Prostate gland (tissue), 2 donors: ENCODE measurements around the gene MED12L. TPM values are rescaled to one million over a fixed set of nuclear protein-coding genes. Genes with fewer than 3 reads are reported as not detected.

Experiments used
- DNase-seq: peaks from one replicate; pipeline ENCODE4 v3.0.0-alpha.2; 2019; ENCODE audit warnings: low spot score
- H3K27ac ChIP-seq, 2 donors: fragments of 200-600 bp; sonication (generic); 2 replicates each; pipeline ENCODE4 v1.5.1; 2017 to 2019
- H3K27me3 ChIP-seq: fragments of 200-600 bp; sonication (generic); replicated peaks from 2 replicates; pipeline ENCODE4 v1.5.1; 2019; ENCODE audit not compliant: insufficient read depth
- H3K36me3 ChIP-seq, 2 donors: fragments of 200-600 bp; sonication (generic); 1 replicate in 1 of 2; 2 replicates in 1 of 2; pipeline versions ENCODE4 v1.5.1 to v1.8.1; 2017 to 2019
- H3K4me1 ChIP-seq: fragments of 200-600 bp; sonication (generic); replicated peaks from 2 replicates; pipeline ENCODE4 v1.5.1; 2019
- H3K4me3 ChIP-seq, 2 donors: fragments of 200-600 bp; sonication (generic); 2 replicates each; pipeline ENCODE4 v1.5.1; 2017 to 2019
- H3K9me3 ChIP-seq: fragments of 200-600 bp; sonication (generic); 2 replicates; pipeline ENCODE4 v1.5.1; 2017
- CTCF ChIP-seq, 4 experiments: fragments of 200-600 bp in 2 of 4; fragments of 450-650 bp in 2 of 4; sonication (generic) in 2 of 4; IDR thresholded peaks; 1 replicate in 3 of 4; 2 replicates in 1 of 4; pipeline ENCODE4 v1.5.1; 2016 to 2019; ENCODE audit warnings: antibody characterized with exemption in 4 of 4, mild to moderate bottlenecking in 2 of 4, moderate library complexity in 2 of 4
- POLR2A ChIP-seq: fragments of 450-650 bp; IDR thresholded peaks from one replicate; pipeline ENCODE4 v1.6.1; 2016; ENCODE audit warnings: antibody characterized with exemption, mild to moderate bottlenecking
- POLR2AphosphoS5 ChIP-seq: sonication (generic); formaldehyde crosslinking; IDR thresholded peaks from one replicate; pipeline ENCODE4 v1.6.1; 2017; ENCODE audit warnings: antibody characterized with exemption
- WGBS: methylation state at CpG from one replicate; pipeline ENCODE4 v1.1.5; 2018; 5-methylcytosine and 5-hydroxymethylcytosine counted together
- intact Hi-C: fragments of 100-400 bp; cut with DNase I; formaldehyde crosslinking; loops from one replicate; pipeline ENCODE4 v1.14.2; 2022
- total RNA-seq, 2 donors: library from RNA; depleted of rRNA; stranded (reverse); fragments of >200 nt; gene quantifications; one replicate each; pipeline ENCODE4 v1.1.0, GENCODE V29; 2016

MED12L gene
- total RNA-seq, 2 donors from 2014 or later, result 3.6 to 4.3 TPM

DNA sequence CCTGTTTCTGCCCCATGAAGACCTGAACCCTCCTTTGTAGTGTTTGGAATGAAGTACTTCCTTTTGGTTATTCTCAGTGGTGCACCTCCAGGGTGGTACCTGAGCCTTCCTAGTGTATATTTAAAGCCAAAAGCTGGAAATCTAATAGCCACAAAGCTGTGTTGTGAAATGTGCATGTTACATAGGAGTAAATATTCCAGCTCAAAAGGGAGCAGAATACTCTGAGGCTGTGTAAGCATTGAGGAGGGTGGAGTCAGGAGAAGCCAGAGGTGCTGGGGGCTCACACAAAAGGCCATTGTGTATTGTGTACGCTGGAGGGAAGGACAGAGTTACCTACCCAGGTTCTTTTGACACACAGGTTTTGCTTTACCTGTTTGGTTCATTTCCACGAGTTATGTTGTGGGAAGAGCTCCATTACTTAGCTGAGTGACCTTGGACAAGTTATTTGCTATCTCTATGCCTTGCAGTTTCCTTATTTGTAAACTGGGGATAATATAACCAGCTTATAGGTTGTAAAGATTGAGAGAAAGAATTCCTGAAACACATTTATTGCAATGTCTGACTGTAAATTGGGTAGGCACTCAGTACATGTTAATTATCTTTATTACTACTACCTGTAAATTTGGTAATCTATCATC, 92.9 kb downstream of the MED12L start:
- Histone ChIP-seq H3K36me3 (no peaks in the 10 kb centered on the region), H3K27me3 (no peaks in the 10 kb centered on the region), H3K4me3 (no peak overlapping the region), H3K9me3 (no peaks in the 10 kb centered on the region), H3K27ac (no peak overlapping the region), H3K4me1 (no peaks in the 10 kb centered on the region)
- no peak for TF ChIP-seq POLR2A
- DNase-seq, result no peak
- intact Hi-C loops, result no loop called here
- 55% methylated on average over 2 of the region's 2 CpGs for WGBS

DNA sequence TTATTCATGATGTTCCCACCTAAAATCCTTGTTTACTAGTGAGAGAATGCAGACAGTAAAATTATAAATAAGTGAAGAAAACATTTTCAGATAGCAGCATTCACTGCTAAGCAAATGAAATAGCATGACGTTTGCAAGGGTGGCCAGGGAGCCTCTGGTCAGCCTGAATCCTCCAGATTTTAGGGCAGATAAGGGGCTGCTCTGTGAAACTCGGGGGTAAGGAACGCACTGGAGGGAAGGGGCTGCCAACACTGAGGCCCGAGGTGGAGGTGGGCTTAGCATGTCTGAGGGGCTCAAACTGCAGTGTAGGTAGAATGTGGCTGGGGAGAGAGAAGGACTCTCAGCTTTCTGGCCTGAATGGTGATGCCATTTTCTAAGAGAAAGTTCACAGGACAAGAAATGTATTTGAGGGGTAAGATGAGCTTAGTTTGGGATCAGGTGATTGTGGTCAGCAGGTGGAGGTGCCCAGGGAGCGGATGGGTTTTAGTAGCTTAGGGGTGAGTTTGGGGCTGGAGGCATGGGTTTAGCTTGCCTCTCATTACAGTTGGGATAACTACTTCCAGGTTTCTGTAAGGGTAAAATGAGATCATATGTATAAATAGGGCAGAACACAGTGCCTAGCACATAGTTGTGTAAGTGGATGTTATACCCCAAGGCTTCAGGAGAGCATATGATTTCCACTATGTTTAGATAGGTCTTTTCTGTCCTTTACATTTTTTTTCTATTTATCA, 97.0 kb downstream of the MED12L start:
- WGBS, result 52% methylated on average over 5 of the region's 5 CpGs
- DNase-seq, result no peak
- no peak overlapping the region for H3K27ac ChIP-seq
- no peak overlapping the region for H3K4me3 ChIP-seq
- H3K36me3 ChIP-seq, result no peaks in the 10 kb centered on the region
- no peaks in the 10 kb centered on the region for H3K27me3 ChIP-seq
- no peaks in the 10 kb centered on the region for H3K4me1 ChIP-seq
- H3K9me3 ChIP-seq, result no peaks in the 10 kb centered on the region
- no peak for TF ChIP-seq POLR2A
- TF ChIP-seq POLR2AphosphoS5, result no peak
- no peak for TF ChIP-seq CTCF (IDR thresholded peaks at IDR 0.05)
- intact Hi-C loops, result no loop called here

DNA sequence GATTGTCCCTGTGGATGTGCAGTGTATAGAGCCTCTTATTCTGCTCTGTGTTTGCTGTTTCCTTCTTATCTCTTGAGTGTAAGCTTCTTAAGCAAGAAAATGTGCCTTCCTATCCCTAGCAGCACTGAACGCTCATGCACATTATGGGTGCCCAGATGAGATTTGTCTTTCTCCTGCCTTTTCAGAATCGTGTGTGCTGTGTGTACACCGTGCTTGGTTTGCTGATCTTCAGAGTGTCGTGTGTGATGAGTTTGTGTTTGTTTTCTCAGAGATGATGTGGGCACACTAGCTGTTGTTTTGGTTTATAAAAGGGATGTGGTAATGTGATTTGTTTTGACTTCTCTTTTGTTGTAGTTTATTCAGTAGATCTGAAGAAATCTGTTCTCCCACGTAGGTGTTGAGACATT, 97.8 kb downstream of the MED12L start:
- Histone ChIP-seq H3K27ac (no peak overlapping the region), H3K36me3 (no peaks in the 10 kb centered on the region), H3K4me1 (no peaks in the 10 kb centered on the region), H3K27me3 (no peaks in the 10 kb centered on the region), H3K4me3 (no peak overlapping the region), H3K9me3 (no peaks in the 10 kb centered on the region)
- TF ChIP-seq POLR2A (no peak), POLR2AphosphoS5 (no peak), CTCF (IDR thresholded peaks at IDR 0.05) (no peak)
- 65% methylated on average over 5 of the region's 5 CpGs for WGBS
- DNase-seq, result no peak
- intact Hi-C loops, result no loop called here

- TF ChIP-seq POLR2AphosphoS5 (no peak), POLR2A (no peak), CTCF (IDR thresholded peaks at IDR 0.05) (no peak)
- Histone ChIP-seq H3K4me1 (no peaks in the 10 kb centered on the region), H3K27me3 (no peaks in the 10 kb centered on the region), H3K27ac (no peak overlapping the region), H3K9me3 (no peaks in the 10 kb centered on the region), H3K4me3 (no peak overlapping the region), H3K36me3 (no peaks in the 10 kb centered on the region)
- 86% methylated on average over 1 of the region's 1 CpG for WGBS
- intact Hi-C loops, result no loop called here
- DNase-seq, result no peak
Observed at GRCh38 chr3:151191095-151191494, 105.6 kb downstream of the MED12L start.

DNA sequence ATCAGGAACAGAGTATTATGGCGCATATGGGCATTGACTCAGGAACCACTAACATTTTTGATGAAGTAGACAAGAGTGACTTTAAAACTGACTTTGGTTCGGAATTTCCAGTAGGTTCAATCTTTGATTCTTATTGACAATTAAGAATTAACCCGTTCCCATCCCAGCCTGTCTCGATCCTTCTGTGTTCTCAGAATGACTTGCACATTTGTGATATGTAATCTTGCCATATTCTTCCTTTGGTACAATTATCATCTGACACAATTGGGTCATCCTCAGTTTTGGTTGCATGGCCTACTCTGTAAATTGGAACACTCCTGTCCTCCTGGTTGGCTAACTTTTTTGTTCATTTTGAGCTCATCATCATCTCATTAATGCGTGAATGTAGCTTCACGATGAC, 107.1 kb downstream of the MED12L start:
- WGBS, result 91% methylated on average over 6 of the region's 6 CpGs

More for the DNA sequence above, 107.1 kb downstream of the MED12L start:
- no peak for DNase-seq
- Histone ChIP-seq H3K27ac (no peak overlapping the region), H3K4me1 (no peaks in the 10 kb centered on the region), H3K9me3 (no peaks in the 10 kb centered on the region), H3K27me3 (no peaks in the 10 kb centered on the region), H3K4me3 (no peak overlapping the region), H3K36me3 (no peaks in the 10 kb centered on the region)
- no peak for TF ChIP-seq CTCF (IDR thresholded peaks at IDR 0.05)
- TF ChIP-seq POLR2AphosphoS5, result no peak
- no peak for TF ChIP-seq POLR2A
- intact Hi-C loops, result no loop called here
